GM18858 (cell line): ENCODE measurements around the gene LYPLA2.
"Not testable (repeated sequence)": the region's sequence is repeated elsewhere in the genome, so short reads cannot be mapped to it uniquely, and the experiment has no call there.

ENCODE experiments used
- ATAC-seq: cut with Tn5 transposase; IDR thresholded peaks from one replicate; pipeline ENCODE4 v1.9.1; 2021; ENCODE audit not compliant: unreplicated experiment

The LYPLA2 gene

GRCh38 chr1:23825762-23826522 lies 35.0 kb downstream of the LYPLA2 start:
- no peak for ATAC-seq

DNA sequence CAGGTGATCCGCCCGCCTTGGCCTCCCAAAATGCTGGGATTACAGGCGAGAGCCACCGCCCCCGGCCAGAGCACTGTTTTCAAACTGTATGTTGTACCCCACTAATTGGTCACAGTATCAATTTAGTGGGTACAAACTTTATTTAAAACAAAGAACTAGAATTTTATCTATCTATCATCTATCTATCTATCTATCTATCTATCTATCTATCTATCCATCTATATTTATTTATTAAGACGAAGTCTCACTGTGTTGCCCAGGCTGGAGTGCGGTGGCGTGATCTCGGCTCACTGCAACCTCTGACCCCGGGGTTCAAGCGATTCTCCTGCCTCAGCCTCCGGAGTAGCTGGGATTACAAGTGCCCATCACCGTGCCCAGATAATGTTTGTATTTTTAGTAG lies 35.6 kb downstream of the LYPLA2 start:
- ATAC-seq = not testable (repeated sequence)

DNA sequence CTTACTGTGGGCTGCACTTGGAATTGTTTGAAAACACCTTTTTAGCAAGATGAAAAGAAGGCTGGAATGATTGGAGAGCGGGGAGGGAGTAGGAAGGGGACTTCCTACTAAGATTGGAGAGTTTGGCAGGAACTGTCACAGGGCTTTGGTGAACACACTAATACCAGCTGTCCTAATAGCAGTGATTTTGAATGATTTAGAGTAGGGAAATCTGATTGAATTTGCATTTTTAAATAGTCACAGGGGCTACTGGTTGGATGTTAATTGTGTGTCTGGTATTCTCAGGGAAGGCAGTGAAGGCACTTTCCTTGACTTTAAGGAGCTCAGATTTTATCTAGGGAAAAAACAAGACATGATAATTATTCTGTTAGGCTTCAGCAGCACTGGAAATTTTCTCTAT lies 36.8 kb downstream of the LYPLA2 start:
- ATAC-seq = no peak

DNA sequence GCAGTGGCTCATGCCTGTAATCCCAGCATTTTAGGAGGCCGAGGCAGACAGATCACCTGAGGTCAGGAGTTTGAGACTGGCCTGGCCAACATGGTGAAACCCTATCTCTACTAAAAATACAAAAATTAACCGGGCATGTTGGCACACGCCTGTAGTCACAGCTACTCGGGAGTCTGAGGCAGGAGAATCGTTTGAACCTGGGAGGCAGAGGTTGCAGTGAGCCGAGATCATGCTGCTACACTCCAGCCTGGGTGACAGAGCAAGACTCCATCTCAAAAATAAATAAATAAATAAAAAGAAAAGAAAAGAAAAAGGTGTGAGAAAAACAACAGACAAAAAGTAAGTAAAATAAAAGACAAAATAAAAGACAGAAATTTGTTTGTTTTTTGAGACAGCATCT lies 43.2 kb downstream of the LYPLA2 start:
- ATAC-seq = not testable (repeated sequence)

DNA sequence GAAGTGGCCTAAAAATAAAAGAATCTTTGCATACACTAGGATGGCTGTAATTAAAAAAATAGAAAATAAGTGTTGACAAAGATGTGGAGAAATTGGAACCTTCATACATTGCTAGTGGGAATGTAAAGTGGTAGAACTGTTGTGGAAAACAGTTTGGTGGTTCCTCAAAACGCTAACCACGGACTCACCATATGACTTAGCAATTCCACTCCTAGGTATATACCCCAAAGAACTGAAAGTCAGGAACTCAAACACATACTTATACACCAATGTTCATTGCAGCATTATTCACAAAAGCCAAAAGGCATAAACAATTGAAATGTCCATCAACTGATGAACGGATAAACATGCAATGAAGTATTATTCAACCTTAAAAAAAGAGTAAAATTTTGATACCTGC lies 45.1 kb downstream of the LYPLA2 start:
- ATAC-seq = no peak

DNA sequence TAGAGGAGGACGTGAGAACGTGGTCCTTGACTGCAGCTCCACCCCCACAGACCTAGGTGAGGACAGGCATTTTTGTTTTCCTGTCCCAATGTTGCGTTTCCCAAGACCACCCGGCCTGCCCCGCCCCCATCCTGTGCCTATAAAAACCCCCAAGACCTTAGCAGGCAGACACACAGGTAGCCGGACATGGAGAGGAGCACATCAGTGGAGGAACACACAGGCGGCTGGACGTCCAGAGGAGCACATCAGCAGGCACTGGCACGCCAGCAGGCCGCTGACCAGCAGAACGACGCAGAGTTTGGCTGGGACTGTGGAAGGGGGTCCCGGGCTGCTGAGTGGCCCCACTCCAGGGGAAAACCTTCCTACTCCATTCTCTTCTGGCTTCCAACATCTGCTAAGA lies 47.0 kb downstream of the LYPLA2 start:
- ATAC-seq = no peak

DNA sequence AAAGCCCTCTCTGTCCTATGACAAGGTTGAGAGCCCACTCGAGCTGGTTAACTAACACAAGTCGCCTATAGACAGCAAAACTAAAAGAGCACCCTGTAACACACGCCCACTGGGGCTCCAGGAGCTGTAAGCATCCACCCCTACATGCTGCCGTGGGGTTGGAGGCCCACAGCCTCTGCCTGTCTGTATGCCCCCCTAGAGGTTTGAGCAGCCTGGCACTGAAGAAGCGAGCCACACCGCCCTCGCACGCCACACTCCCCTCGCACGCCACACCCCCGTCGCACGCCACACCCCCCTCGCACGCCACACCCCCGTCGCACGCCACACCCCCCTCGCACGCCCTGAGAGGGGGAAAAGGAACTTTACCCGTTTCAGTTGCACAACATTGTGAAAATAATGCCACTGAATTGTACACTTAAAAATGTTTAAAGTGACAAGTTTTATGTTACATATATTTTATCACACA lies 47.5 kb downstream of the LYPLA2 start:
- ATAC-seq = no peak

- ATAC-seq = no peak
These were observed 52.7 kb downstream of the LYPLA2 start for GRCh38 chr1:23843644-23844043.
